Common myeloid progenitor, CD34-positive (primary cell): ENCODE data around the gene SLC51B. TPM values are rescaled to one million over a fixed set of nuclear protein-coding genes. Genes with fewer than 3 reads are reported as not detected.

Experiments used
- CTCF ChIA-PET: fragments of 350-600 bp; sonication (Branson Sonifier 250); formaldehyde crosslinking; loops from one replicate; lab custom pipeline; 2021; ENCODE audit warnings: antibody characterized with exemption; lab: Charles Lee
- POLR2A ChIA-PET: fragments of 350-600 bp; sonication (Branson Sonifier 250); formaldehyde crosslinking; loops from one replicate; lab custom pipeline; 2021; ENCODE audit warnings: antibody characterized with exemption; lab: Charles Lee
- DNase-seq, 3 donors: peaks; one replicate each; pipeline versions ENCODE4 v3.0.0 to v3.0.0-alpha.2; 2013
- H3K27ac ChIP-seq, 2 experiments: 1 replicate in 1 of 2; 2 replicates in 1 of 2; pipeline ENCODE4 v1.7.0; 2013; ENCODE audit warnings: inconsistent platforms in 2 of 2, low read length in 2 of 2, mild to moderate bottlenecking in 2 of 2, low read depth in 1 of 2, moderate library complexity in 1 of 2; ENCODE audit not compliant: severe bottlenecking in 2 of 2, insufficient read depth in 1 of 2, poor library complexity in 1 of 2
- H3K27me3 ChIP-seq, 5 experiments: replicated peaks in 2 of 5; 1 replicate in 3 of 5; 2 replicates in 2 of 5; pipeline versions ENCODE4 v1.6.1 to v1.7.0; 2013; ENCODE audit warnings: low read length in 4 of 5, mild to moderate bottlenecking in 2 of 5, moderate library complexity in 2 of 5, inconsistent platforms in 1 of 5; ENCODE audit not compliant: insufficient read depth in 5 of 5, control insufficient read depth in 4 of 5
- H3K36me3 ChIP-seq, 4 experiments: 1 replicate in 2 of 4; 2 replicates in 2 of 4; pipeline versions ENCODE4 v1.6.1 to v1.7.0; 2013; ENCODE audit warnings: low read length in 3 of 4, control low read depth in 1 of 4, mild to moderate bottlenecking in 1 of 4; ENCODE audit not compliant: control insufficient read depth in 4 of 4, insufficient read depth in 4 of 4
- H3K4me1 ChIP-seq, 4 experiments: 1 replicate in 3 of 4; 2 replicates in 1 of 4; pipeline versions ENCODE4 v1.6.1 to v1.7.1; 2013; ENCODE audit warnings: low read length in 3 of 4, mild to moderate bottlenecking in 3 of 4, control low read depth in 1 of 4, inconsistent platforms in 1 of 4, moderate library complexity in 1 of 4; ENCODE audit not compliant: control insufficient read depth in 4 of 4, insufficient read depth in 4 of 4; ENCODE audit errors: control extremely low read depth in 1 of 4
- H3K4me3 ChIP-seq, 7 experiments: 1 replicate in 4 of 7; 2 replicates in 3 of 7; pipeline versions ENCODE4 v1.5.1 to v1.7.0; 2013; ENCODE audit warnings: mild to moderate bottlenecking in 7 of 7, low read length in 6 of 7, moderate library complexity in 6 of 7, inconsistent platforms in 2 of 7, low read depth in 2 of 7, control low read depth in 1 of 7; ENCODE audit not compliant: insufficient read depth in 4 of 7, control insufficient read depth in 1 of 7; ENCODE audit errors: extremely low read depth in 1 of 7
- H3K9me3 ChIP-seq, 5 experiments: 1 replicate in 4 of 5; 2 replicates in 1 of 5; pipeline versions ENCODE4 v1.6.1 to v1.7.1; 2013; ENCODE audit warnings: low read length in 4 of 5, mild to moderate bottlenecking in 2 of 5, inconsistent platforms in 1 of 5, low read depth in 1 of 5, moderate library complexity in 1 of 5; ENCODE audit not compliant: control insufficient read depth in 4 of 5, insufficient read depth in 2 of 5; ENCODE audit errors: control extremely low read depth in 1 of 5
- WGBS: methylation state at CpG from one replicate; pipeline ENCODE4 v1.1.5; 2013; ENCODE audit not compliant: insufficient coverage; 5-methylcytosine and 5-hydroxymethylcytosine counted together
- polyA plus RNA-seq: library from polyadenylated mRNA; unstranded; fragments of 120-200 nt; gene quantifications from one replicate; pipeline ENCODE4 v1.2.1, GENCODE V29; 2013

The SLC51B gene
- not detected for polyA plus RNA-seq

GRCh38 chr15:65044724-65045481 is at the start of gene SLC51B:
Gene SLC51B (plus strand): TSS chr15:65045387. CDS start chr15:65050005, 4,618 bp downstream.
- no peaks in the 10 kb centered on the region for H3K36me3 ChIP-seq
- H3K27me3 ChIP-seq: no peaks in the 10 kb centered on the region
- ChIA-PET CTCF (interaction anchor here (0.9 to 1.7 kb wide), 7 partner anchors 10 to 57 kb away, joined by 3 to 4 read pairs (median 3); no protein-coding TSS in a partner anchor), POLR2A (interaction anchor here (0.7 kb wide), 1 partner anchor 58 kb away, joined by 3 read pairs; no protein-coding TSS in a partner anchor)
- H3K9me3 ChIP-seq: no peaks in the 10 kb centered on the region
- H3K27ac ChIP-seq: no peak within 1 kb of the TSS
- no peak for DNase-seq
- 96% methylated on average over 6 of the region's 7 CpGs for whole genome bisulfite sequencing
- no peak within 1 kb of the TSS for H3K4me3 ChIP-seq
- H3K4me1 ChIP-seq: peaks cover 0 to 10% (median 9%) of the 10 kb centered on the region in 4 experiments

- H3K4me3 ChIP-seq: no peak overlapping the region
- H3K27ac ChIP-seq: no peak overlapping the region
- WGBS: 100% methylated on average over 4 of the region's 5 CpGs
- H3K36me3 ChIP-seq: peaks cover 0 to 3% (median 0%) of the 10 kb centered on the region in 4 experiments
- H3K27me3 ChIP-seq: no peaks in the 10 kb centered on the region
- H3K4me1 ChIP-seq: peaks cover 0 to 3% (median 0%) of the 10 kb centered on the region in 4 experiments
- H3K9me3 ChIP-seq: no peaks in the 10 kb centered on the region
- ChIA-PET CTCF (interaction anchor here (0.8 to 3.3 kb wide), 3 partner anchors 12 to 56 kb away, joined by 3 to 16 read pairs (median 4); no protein-coding TSS in a partner anchor), POLR2A (interaction anchor here (1.0 kb wide), 1 partner anchor 18 kb away, joined by 3 read pairs; no protein-coding TSS in a partner anchor)
- no peak for DNase-seq
Measured at GRCh38 chr15:64997066-64997465, 48.1 kb upstream of the SLC51B start.

GRCh38 chr15:64997745-64998375 is 47.3 kb upstream of the SLC51B start:
- no peak for DNase-seq
- no peaks in the 10 kb centered on the region for H3K9me3 ChIP-seq
- 100% methylated on average over 4 of the region's 4 CpGs for WGBS
- no peak overlapping the region for H3K4me3 ChIP-seq
- peaks cover 0 to 3% (median under 1%) of the 10 kb centered on the region in 4 experiments for H3K36me3 ChIP-seq
- no peak overlapping the region for H3K27ac ChIP-seq
- H3K4me1 ChIP-seq: peaks cover 0 to 3% (median 0%) of the 10 kb centered on the region in 4 experiments
- H3K27me3 ChIP-seq: no peaks in the 10 kb centered on the region
- POLR2A ChIA-PET: no interaction called here
- CTCF ChIA-PET: interaction anchor here (0.9 to 3.3 kb wide), 4 partner anchors 11 to 64 kb away, joined by 3 to 16 read pairs (median 3); no protein-coding TSS in a partner anchor

- no peaks in the 10 kb centered on the region for H3K27me3 ChIP-seq
- CTCF ChIA-PET: interaction anchor here (1.0 to 1.1 kb wide), 2 partner anchors 9 to 44 kb away, joined by 3 read pairs; no protein-coding TSS in a partner anchor
- POLR2A ChIA-PET: interaction anchor here (1.0 kb wide), 1 partner anchor 15 kb away, joined by 3 read pairs; the partner anchor contains the start of gene SPG21
- peaks cover 0 to 12% (median 3%) of the 10 kb centered on the region in 4 experiments for H3K36me3 ChIP-seq
- peaks cover 0 to 7% (median 0%) of the 10 kb centered on the region in 4 experiments for H3K4me1 ChIP-seq
- H3K4me3 ChIP-seq: no peak overlapping the region
- no peak overlapping the region for H3K27ac ChIP-seq
- no peak for DNase-seq
- no peaks in the 10 kb centered on the region for H3K9me3 ChIP-seq
- 94% methylated on average over 3 of the region's 3 CpGs for WGBS
Measured at GRCh38 chr15:65004993-65005392, 40.2 kb upstream of the SLC51B start.

GRCh38 chr15:65006876-65007275 is 38.3 kb upstream of the SLC51B start:
- H3K4me3 ChIP-seq: no peak overlapping the region
- H3K27me3 ChIP-seq: no peaks in the 10 kb centered on the region
- POLR2A ChIA-PET: no interaction called here
- peaks cover 0 to 15% (median 3%) of the 10 kb centered on the region in 4 experiments for H3K4me1 ChIP-seq
- no peak for DNase-seq
- H3K9me3 ChIP-seq: no peaks in the 10 kb centered on the region
- no peak overlapping the region for H3K27ac ChIP-seq
- 95% methylated on average over 2 of the region's 3 CpGs for WGBS
- peaks cover 0 to 12% (median 2%) of the 10 kb centered on the region in 4 experiments for H3K36me3 ChIP-seq
- CTCF ChIA-PET: no interaction called here

GRCh38 chr15:65008983-65009382 is 36.2 kb upstream of the SLC51B start:
- H3K27me3 ChIP-seq: no peaks in the 10 kb centered on the region
- peak; percentile 52 to 74 (median 73) for DNase-seq
- H3K4me3 ChIP-seq: no peak overlapping the region
- peaks cover 0 to 15% (median 3%) of the 10 kb centered on the region in 4 experiments for H3K4me1 ChIP-seq
- ChIA-PET CTCF (interaction anchor here (0.7 to 2.5 kb wide), 17 partner anchors 9 to 324 kb away, joined by 3 to 16 read pairs (median 3); partner anchors contain the start of gene SLC51B), POLR2A (interaction anchor here (1.0 kb wide), 1 partner anchor 23 kb away, joined by 3 read pairs; no protein-coding TSS in a partner anchor)
- H3K36me3 ChIP-seq: peaks cover 9 to 22% (median 12%) of the 10 kb centered on the region in 4 experiments
- H3K9me3 ChIP-seq: peaks cover 2 to 12% (median 7%) of the 10 kb centered on the region in 5 experiments
- WGBS: 29% methylated on average over 1 of the region's 2 CpGs
- H3K27ac ChIP-seq: no peak overlapping the region
